Measurements from ENCODE around the gene ZNF57. TPM values are rescaled to one million over a fixed set of nuclear protein-coding genes. Genes with fewer than 3 reads are reported as not detected.

Gene ZNF57
- total RNA-seq, 3 donors from 2014 or later (not counting 1 experiment from before 2014, with no cell fraction given): 4.4 to 7.5 (median 4.7) TPM

- Histone ChIP-seq H3K9me3 (ENCODE audit: control insufficient read depth, insufficient read depth, low read length) (no peaks in the 10 kb centered on the region), H3K36me3 (ENCODE audit: control insufficient read depth, insufficient read depth, low read length) (no peaks in the 10 kb centered on the region), H3K27me3 (ENCODE audit: control insufficient read depth, insufficient read depth, low read length) (no peaks in the 10 kb centered on the region), H3K4me1 (ENCODE audit: control insufficient read depth, insufficient read depth, low read length) (peaks cover 9% of the 10 kb centered on the region), H3K27ac (ENCODE audit: low read length) (no peak overlapping the region), H3K4me3 (ENCODE audit: low read length) (no peak overlapping the region)
- Mint-ChIP-seq H3K27me3 (ENCODE audit: low read depth in 2 of 2) (no peaks in the 10 kb centered on the region), H3K4me1 (no peaks in the 10 kb centered on the region), H3K36me3 (no peaks in the 10 kb centered on the region), H3K4me3 (no peak overlapping the region), H3K27ac (no peak overlapping the region), H3K9me3 (no peaks in the 10 kb centered on the region)
- ATAC-seq (no peak), DNase-seq (no peak)
- TF ChIP-seq, protein P1, sequence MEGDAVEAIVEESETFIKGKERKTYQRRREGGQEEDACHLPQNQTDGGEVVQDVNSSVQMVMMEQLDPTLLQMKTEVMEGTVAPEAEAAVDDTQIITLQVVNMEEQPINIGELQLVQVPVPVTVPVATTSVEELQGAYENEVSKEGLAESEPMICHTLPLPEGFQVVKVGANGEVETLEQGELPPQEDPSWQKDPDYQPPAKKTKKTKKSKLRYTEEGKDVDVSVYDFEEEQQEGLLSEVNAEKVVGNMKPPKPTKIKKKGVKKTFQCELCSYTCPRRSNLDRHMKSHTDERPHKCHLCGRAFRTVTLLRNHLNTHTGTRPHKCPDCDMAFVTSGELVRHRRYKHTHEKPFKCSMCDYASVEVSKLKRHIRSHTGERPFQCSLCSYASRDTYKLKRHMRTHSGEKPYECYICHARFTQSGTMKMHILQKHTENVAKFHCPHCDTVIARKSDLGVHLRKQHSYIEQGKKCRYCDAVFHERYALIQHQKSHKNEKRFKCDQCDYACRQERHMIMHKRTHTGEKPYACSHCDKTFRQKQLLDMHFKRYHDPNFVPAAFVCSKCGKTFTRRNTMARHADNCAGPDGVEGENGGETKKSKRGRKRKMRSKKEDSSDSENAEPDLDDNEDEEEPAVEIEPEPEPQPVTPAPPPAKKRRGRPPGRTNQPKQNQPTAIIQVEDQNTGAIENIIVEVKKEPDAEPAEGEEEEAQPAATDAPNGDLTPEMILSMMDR (IDR thresholded peaks at IDR 0.05): no peak
- intact Hi-C loops (cut with micrococcal nuclease): no loop called here
- WGBS (ENCODE audit: insufficient coverage): 93% methylated on average over 5 of the region's 5 CpGs
Measured at GRCh38 chr19:2964874-2965273, 64.1 kb downstream of the ZNF57 start.

- H3K4me3 ChIP-seq (ENCODE audit: low read length): no peak overlapping the region
- Mint-ChIP-seq H3K36me3 (no peaks in the 10 kb centered on the region), H3K27me3 (ENCODE audit: low read depth in 2 of 2) (no peaks in the 10 kb centered on the region), H3K4me1 (no peaks in the 10 kb centered on the region), H3K27ac (no peak overlapping the region), H3K9me3 (no peaks in the 10 kb centered on the region), H3K4me3 (no peak overlapping the region)
- DNase-seq (no peak), ATAC-seq (no peak)
- H3K9me3 ChIP-seq (ENCODE audit: control insufficient read depth, insufficient read depth, low read length): no peaks in the 10 kb centered on the region
- H3K27ac ChIP-seq (ENCODE audit: low read length): no peak overlapping the region
- intact Hi-C loops (cut with micrococcal nuclease): no loop called here
- no peaks in the 10 kb centered on the region for H3K27me3 ChIP-seq (ENCODE audit: control insufficient read depth, insufficient read depth, low read length)
- H3K4me1 ChIP-seq (ENCODE audit: control insufficient read depth, insufficient read depth, low read length): peaks cover 4% of the 10 kb centered on the region
- TF ChIP-seq, protein P1 (IDR thresholded peaks at IDR 0.05): no peak
- 89% methylated on average over 8 of the region's 8 CpGs for WGBS (ENCODE audit: insufficient coverage)
- no peaks in the 10 kb centered on the region for H3K36me3 ChIP-seq (ENCODE audit: control insufficient read depth, insufficient read depth, low read length)
Measured at GRCh38 chr19:2967972-2968371, 67.2 kb downstream of the ZNF57 start.

Other genes starting within 250 kb of the ZNF57 start
- gene GNG7, start 198.2 kb upstream of the ZNF57 start, total RNA-seq: 1 to 10 TPM in 2 of 3 donors, under 1 TPM in 1; 0.75 to 4.8 (median 1.5) TPM
- gene DIRAS1, start 179.6 kb upstream of the ZNF57 start, total RNA-seq: under 1 TPM; 0.12 to 0.48 (median 0.18) TPM
- gene SLC39A3, start 160.9 kb upstream of the ZNF57 start, total RNA-seq: 10 to 100 TPM; 14.8 to 29.4 (median 19.6) TPM
- gene SGTA, start 117.7 kb upstream of the ZNF57 start, total RNA-seq: 10 to 100 TPM; 35.2 to 38.1 (median 36.2) TPM
- gene THOP1, start 115.4 kb upstream of the ZNF57 start, total RNA-seq: 10 to 100 TPM; 31.6 to 44.0 (median 33.4) TPM
- gene ZNF554, start 81.1 kb upstream of the ZNF57 start, total RNA-seq: 1 to 10 TPM; 3.4 to 5.6 (median 3.7) TPM
- 1 to 10 TPM; 2.0 to 4.6 (median 2.9) TPM for gene ZNF555, start 59.5 kb upstream of the ZNF57 start, total RNA-seq
- gene ZNF556, start 33.6 kb upstream of the ZNF57 start, total RNA-seq: not detected
- 1 to 10 TPM; 6.0 to 9.2 (median 6.8) TPM for gene ZNF77, start 44.0 kb downstream of the ZNF57 start, total RNA-seq
- 1 to 10 TPM in 1 of 3 donors, under 1 TPM in 1, not detected in 1; 0.49 to 2.2 TPM for gene TLE6, start 76.6 kb downstream of the ZNF57 start, total RNA-seq
- 1 to 10 TPM; 6.1 to 8.8 (median 8.2) TPM for gene TLE2, start 128.4 kb downstream of the ZNF57 start, total RNA-seq
- gene TLE5, start 161.6 kb downstream of the ZNF57 start, total RNA-seq: 1,000 to 10,000 TPM in 1 of 3 donors, 100 to 1,000 TPM in 2; 943 to 1,012 (median 968) TPM
- under 1 TPM; 0.24 to 0.60 (median 0.29) TPM for gene GNA11, start 193.4 kb downstream of the ZNF57 start, total RNA-seq
- 10 to 100 TPM in 1 of 3 donors, 1 to 10 TPM in 2; 3.9 to 10.4 (median 8.4) TPM for gene GNA15, start 235.1 kb downstream of the ZNF57 start, total RNA-seq

Measured in natural killer cell (primary cell).